OCI-LY1 (cell line): ENCODE measurements around the gene CFHR1.

Experiments
- CTCF ChIP-seq: fragments of 200-600 bp; sonication (generic), shearing (Covaris generic); IDR thresholded peaks from 2 replicates; pipeline ENCODE4 v1.5.1; 2017; ENCODE audit warnings: mild to moderate bottlenecking, antibody characterized with exemption, low read length, moderate library complexity, mixed read lengths
- EZH2 ChIP-seq: fragments of 200-600 bp; sonication (generic), shearing (Covaris generic); IDR thresholded peaks from 2 replicates; pipeline ENCODE4 v1.8.0; 2017; ENCODE audit warnings: borderline replicate concordance, mixed run types, mild to moderate bottlenecking, antibody characterized with exemption, low read length, moderate library complexity, mixed read lengths

- TF ChIP-seq CTCF: no peak
- TF ChIP-seq EZH2: no peak
These were observed 45.8 kb upstream of the CFHR1 start for GRCh38 chr1:196773713-196774112.
